OCI-LY7 (cell line): Measurements from ENCODE around the gene MTG1.

Source experiments
- EZH2phosphoT487 ChIP-seq: fragments of 200-600 bp; sonication (generic); IDR thresholded peaks from 2 replicates; pipeline ENCODE4 v1.6.1; 2018; ENCODE audit warnings: low read depth, borderline replicate concordance, mild to moderate bottlenecking, mixed run types, antibody characterized with exemption, low read length, moderate library complexity, mixed read lengths
- TF ChIP-seq, protein P1 (sequence below): fragments of 200-600 bp; sonication (generic); conservative IDR thresholded peaks from 2 replicates; pipeline ENCODE4 v1.5.1; 2014; ENCODE audit warnings: mild to moderate bottlenecking, antibody characterized with exemption, low read length, moderate library complexity, mixed read lengths

DNA sequence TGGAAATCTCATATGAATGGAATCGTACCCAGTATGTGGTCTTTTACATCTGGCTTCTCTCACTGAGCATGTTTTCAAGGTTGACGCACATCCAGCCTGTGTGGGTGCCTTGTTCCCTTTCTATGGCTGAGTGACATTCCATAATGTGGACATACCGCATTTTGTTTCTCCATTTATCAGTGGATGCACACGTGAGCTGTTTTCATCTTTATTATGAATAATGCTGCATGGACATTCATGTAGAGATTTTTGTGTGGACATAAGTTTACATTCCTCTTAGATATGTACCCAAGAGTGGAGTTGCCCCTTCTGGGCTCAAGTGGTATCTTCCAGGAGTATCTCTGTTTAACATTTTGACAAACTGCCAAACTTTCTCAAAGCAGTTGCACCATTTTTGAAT, 58.5 kb downstream of the MTG1 start:
- TF ChIP-seq, protein P1, sequence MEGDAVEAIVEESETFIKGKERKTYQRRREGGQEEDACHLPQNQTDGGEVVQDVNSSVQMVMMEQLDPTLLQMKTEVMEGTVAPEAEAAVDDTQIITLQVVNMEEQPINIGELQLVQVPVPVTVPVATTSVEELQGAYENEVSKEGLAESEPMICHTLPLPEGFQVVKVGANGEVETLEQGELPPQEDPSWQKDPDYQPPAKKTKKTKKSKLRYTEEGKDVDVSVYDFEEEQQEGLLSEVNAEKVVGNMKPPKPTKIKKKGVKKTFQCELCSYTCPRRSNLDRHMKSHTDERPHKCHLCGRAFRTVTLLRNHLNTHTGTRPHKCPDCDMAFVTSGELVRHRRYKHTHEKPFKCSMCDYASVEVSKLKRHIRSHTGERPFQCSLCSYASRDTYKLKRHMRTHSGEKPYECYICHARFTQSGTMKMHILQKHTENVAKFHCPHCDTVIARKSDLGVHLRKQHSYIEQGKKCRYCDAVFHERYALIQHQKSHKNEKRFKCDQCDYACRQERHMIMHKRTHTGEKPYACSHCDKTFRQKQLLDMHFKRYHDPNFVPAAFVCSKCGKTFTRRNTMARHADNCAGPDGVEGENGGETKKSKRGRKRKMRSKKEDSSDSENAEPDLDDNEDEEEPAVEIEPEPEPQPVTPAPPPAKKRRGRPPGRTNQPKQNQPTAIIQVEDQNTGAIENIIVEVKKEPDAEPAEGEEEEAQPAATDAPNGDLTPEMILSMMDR = no peak
- TF ChIP-seq EZH2phosphoT487 = no peak
